GM12873 (cell line): Measurements from ENCODE around the gene PASK.
A peak's percentile ranks its signal among the peaks of the same experiment; 100 is the strongest.

Source experiments
- CTCF ChIP-seq: IDR thresholded peaks from 2 replicates; pipeline ENCODE4 v1.5.1; 2012; ENCODE audit warnings: low read depth, mild to moderate bottlenecking, moderate library complexity, low read length, control low read depth; ENCODE audit not compliant: insufficient read depth; ENCODE audit errors: missing control alignments

The PASK gene

GRCh38 chr2:241151934-241152660 lies 2.8 kb upstream of the PASK start:
- no peak for TF ChIP-seq CTCF

- TF ChIP-seq CTCF: no peak
These were observed 1.6 kb upstream of the PASK start for GRCh38 chr2:241150660-241151530.

GRCh38 chr2:241149925-241150659 lies 820 bp upstream of the PASK start, which contains the start of gene PPP1R7:
Gene PPP1R7 (plus strand): TSS chr2:241150467. CDS start chr2:241150496, 29 bp downstream.
- TF ChIP-seq CTCF: peak; percentile 50

GRCh38 chr2:241149675-241149924 lies 328 bp upstream of the PASK start:
- no peak for TF ChIP-seq CTCF

GRCh38 chr2:241148239-241148638 lies 1.0 kb downstream of the PASK start:
- TF ChIP-seq CTCF: no peak

- no peak for TF ChIP-seq CTCF
These were observed 1.9 kb downstream of the PASK start for GRCh38 chr2:241147336-241147735.

- no peak for TF ChIP-seq CTCF
These were observed 3.0 kb downstream of the PASK start for GRCh38 chr2:241146286-241146685.
